Activated CD8-positive, alpha-beta T cell treated with anti-CD3 and anti-CD28 coated beads for 36 hours (primary cell): ENCODE measurements around the gene KCNJ12. TPM values are rescaled to one million over a fixed set of nuclear protein-coding genes. Genes with fewer than 3 reads are reported as not detected.
"Not testable (repeated sequence)": the region's sequence is repeated elsewhere in the genome, so short reads cannot be mapped to it uniquely, and the experiment has no call there.

Experiments used
- ATAC-seq: fragments of 200-7000 bp; cut with Tn5 transposase; one replicate; pipeline ENCODE4 v1.10.0; 2021; ENCODE audit warnings: mild to moderate bottlenecking, moderate library complexity
- CTCF ChIA-PET: fragments of 350-600 bp; sonication (Branson Sonifier 250); formaldehyde crosslinking; loops from one replicate; lab custom pipeline; 2021; ENCODE audit warnings: antibody characterized with exemption; lab: Charles Lee
- POLR2A ChIA-PET: fragments of 350-600 bp; sonication (Branson Sonifier 250); formaldehyde crosslinking; loops from one replicate; lab custom pipeline; 2021; ENCODE audit warnings: antibody characterized with exemption; lab: Charles Lee
- DNase-seq: peaks from one replicate; pipeline ENCODE4 v3.0.0-alpha.2; 2020
- H3K27ac Mint-ChIP-seq: one replicate; pipeline ENCODE4 v1.8.0; 2021; ENCODE audit warnings: mild to moderate bottlenecking, mixed read lengths
- H3K27me3 Mint-ChIP-seq: one replicate; pipeline ENCODE4 v1.8.0; 2021; ENCODE audit warnings: mixed read lengths
- H3K36me3 Mint-ChIP-seq: one replicate; pipeline ENCODE4 v1.8.0; 2021; ENCODE audit warnings: low read depth, mixed read lengths
- H3K4me1 Mint-ChIP-seq: one replicate; pipeline ENCODE4 v1.8.0; 2021; ENCODE audit warnings: low read depth, mixed read lengths
- H3K4me3 Mint-ChIP-seq: one replicate; pipeline ENCODE4 v1.8.0; 2021; ENCODE audit warnings: mild to moderate bottlenecking, moderate library complexity, mixed read lengths
- H3K9me3 Mint-ChIP-seq: one replicate; pipeline ENCODE4 v1.8.0; 2021; ENCODE audit warnings: mixed read lengths
- CTCF ChIP-seq: fragments of 200-600 bp; IDR thresholded peaks from one replicate; pipeline ENCODE4 v1.8.0; 2022; ENCODE audit warnings: antibody characterized with exemption, mild to moderate bottlenecking
- intact Hi-C: fragments of 100-400 bp; cut with micrococcal nuclease; formaldehyde crosslinking; loops from one replicate; pipeline ENCODE4 v1.10.0; 2022
- total RNA-seq, 2 experiments: library from RNA; stranded (reverse); gene quantifications; one replicate each; pipeline ENCODE4 v1.2.3, GENCODE V29; 2021

KCNJ12 gene
- total RNA-seq, 2 experiments from 2014 or later, result not detected

- H3K4me3 Mint-ChIP-seq, H3K9me3 Mint-ChIP-seq, DNase-seq, H3K4me1 Mint-ChIP-seq, H3K27ac Mint-ChIP-seq, H3K36me3 Mint-ChIP-seq, intact Hi-C loops, POLR2A ChIA-PET, CTCF ChIA-PET, H3K27me3 Mint-ChIP-seq, ATAC-seq: not testable (repeated sequence)
Measured at GRCh38 chr17:21411679-21412205, 35.6 kb downstream of the KCNJ12 start.

GRCh38 chr17:21412207-21412681 is 36.1 kb downstream of the KCNJ12 start:
- H3K9me3 Mint-ChIP-seq, H3K4me1 Mint-ChIP-seq, ATAC-seq, H3K4me3 Mint-ChIP-seq, H3K36me3 Mint-ChIP-seq, DNase-seq, POLR2A ChIA-PET, CTCF ChIA-PET, H3K27me3 Mint-ChIP-seq, intact Hi-C loops, H3K27ac Mint-ChIP-seq: not testable (repeated sequence)

GRCh38 chr17:21413570-21414279 is 37.6 kb downstream of the KCNJ12 start:
- POLR2A ChIA-PET, H3K9me3 Mint-ChIP-seq, ATAC-seq, H3K4me3 Mint-ChIP-seq, DNase-seq, H3K27ac Mint-ChIP-seq, H3K27me3 Mint-ChIP-seq, H3K4me1 Mint-ChIP-seq, intact Hi-C loops, H3K36me3 Mint-ChIP-seq, CTCF ChIA-PET: not testable (repeated sequence)

GRCh38 chr17:21414616-21415015 is 38.5 kb downstream of the KCNJ12 start:
- peaks cover 17% of the 10 kb centered on the region for H3K4me1 Mint-ChIP-seq
- ATAC-seq, H3K27ac Mint-ChIP-seq, intact Hi-C loops, H3K27me3 Mint-ChIP-seq, H3K4me3 Mint-ChIP-seq, H3K36me3 Mint-ChIP-seq, DNase-seq, H3K9me3 Mint-ChIP-seq, POLR2A ChIA-PET, CTCF ChIA-PET: not testable (repeated sequence)

DNA sequence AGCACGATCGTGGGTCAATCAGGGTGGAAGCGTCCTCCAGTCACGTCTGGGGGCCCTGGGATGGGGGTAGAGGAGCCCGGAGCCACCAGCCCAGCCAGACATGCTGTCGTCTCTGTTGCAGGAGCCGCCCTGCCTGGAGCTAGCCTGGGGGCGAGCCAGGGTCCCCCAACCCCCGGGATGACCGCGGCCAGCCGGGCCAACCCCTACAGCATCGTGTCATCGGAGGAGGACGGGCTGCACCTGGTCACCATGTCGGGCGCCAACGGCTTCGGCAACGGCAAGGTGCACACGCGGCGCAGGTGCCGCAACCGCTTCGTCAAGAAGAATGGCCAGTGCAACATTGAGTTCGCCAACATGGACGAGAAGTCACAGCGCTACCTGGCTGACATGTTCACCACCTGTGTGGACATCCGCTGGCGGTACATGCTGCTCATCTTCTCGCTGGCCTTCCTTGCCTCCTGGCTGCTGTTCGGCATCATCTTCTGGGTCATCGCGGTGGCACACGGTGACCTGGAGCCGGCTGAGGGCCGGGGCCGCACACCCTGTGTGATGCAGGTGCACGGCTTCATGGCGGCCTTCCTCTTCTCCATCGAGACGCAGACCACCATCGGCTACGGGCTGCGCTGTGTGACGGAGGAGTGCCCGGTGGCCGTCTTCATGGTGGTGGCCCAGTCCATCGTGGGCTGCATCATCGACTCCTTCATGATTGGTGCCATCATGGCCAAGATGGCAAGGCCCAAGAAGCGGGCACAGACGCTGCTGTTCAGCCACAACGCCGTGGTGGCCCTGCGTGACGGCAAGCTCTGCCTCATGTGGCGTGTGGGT is 39.2 kb downstream of the KCNJ12 start:
- not testable (repeated sequence) for H3K27me3 Mint-ChIP-seq

GRCh38 chr17:21416471-21416981 is 40.4 kb downstream of the KCNJ12 start:
- H3K36me3 Mint-ChIP-seq, POLR2A ChIA-PET, ATAC-seq, H3K9me3 Mint-ChIP-seq, H3K27me3 Mint-ChIP-seq, H3K27ac Mint-ChIP-seq, H3K4me3 Mint-ChIP-seq, CTCF ChIA-PET, intact Hi-C loops, DNase-seq: not testable (repeated sequence)
- H3K4me1 Mint-ChIP-seq, result peaks cover 22% of the 10 kb centered on the region

More for the DNA sequence above, 39.2 kb downstream of the KCNJ12 start:
- intact Hi-C loops, H3K9me3 Mint-ChIP-seq, H3K27ac Mint-ChIP-seq, H3K4me3 Mint-ChIP-seq, H3K36me3 Mint-ChIP-seq, CTCF ChIA-PET, ATAC-seq, POLR2A ChIA-PET, DNase-seq: not testable (repeated sequence)
- H3K4me1 Mint-ChIP-seq, result peaks cover 22% of the 10 kb centered on the region

- not testable (repeated sequence) for H3K27ac Mint-ChIP-seq, H3K36me3 Mint-ChIP-seq
Measured at GRCh38 chr17:21417349-21417748, 41.2 kb downstream of the KCNJ12 start.

DNA sequence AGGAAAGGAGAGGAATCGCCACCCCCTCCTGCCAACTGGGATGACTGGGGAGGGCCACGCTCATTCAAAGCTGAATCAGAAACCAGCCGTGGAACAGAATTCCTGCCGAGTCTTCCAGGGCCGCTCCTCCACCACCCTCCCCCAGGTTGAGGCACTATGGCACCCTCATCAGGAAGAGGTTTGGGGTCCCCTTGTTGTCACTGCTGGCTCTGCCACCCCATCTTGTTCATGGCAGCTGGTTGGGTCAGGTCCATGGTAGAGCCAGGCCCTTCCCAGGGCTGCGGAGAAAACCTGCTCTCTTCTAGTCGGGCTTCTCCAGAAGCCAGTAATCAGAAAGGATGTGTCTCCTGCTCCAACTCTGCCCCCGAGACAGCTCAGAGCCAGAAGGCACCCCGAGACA is 41.8 kb downstream of the KCNJ12 start:
- POLR2A ChIA-PET, result no interaction called here
- intact Hi-C loops, result no loop called here

More at GRCh38 chr17:21417349-21417748, 41.2 kb downstream of the KCNJ12 start:
- H3K4me3 Mint-ChIP-seq, H3K9me3 Mint-ChIP-seq, intact Hi-C loops, POLR2A ChIA-PET, H3K27me3 Mint-ChIP-seq, CTCF ChIA-PET, ATAC-seq, DNase-seq: not testable (repeated sequence)
- peaks cover 22% of the 10 kb centered on the region for H3K4me1 Mint-ChIP-seq

More for the DNA sequence above, 41.8 kb downstream of the KCNJ12 start:
- no peak for TF ChIP-seq CTCF
- Mint-ChIP-seq H3K36me3 (no peaks in the 10 kb centered on the region), H3K27me3 (no peaks in the 10 kb centered on the region), H3K9me3 (no peaks in the 10 kb centered on the region), H3K4me1 (peaks cover 22% of the 10 kb centered on the region), H3K4me3 (no peak overlapping the region), H3K27ac (no peak overlapping the region)
- DNase-seq, result no peak
- CTCF ChIA-PET, result no interaction called here
- no peak for ATAC-seq
